ENCODE results near the gene RDH14.

RDH14 gene

GRCh38 chr2:18560031-18560796 is at the start of gene RDH14:
Gene RDH14 (minus strand): TSS chr2:18560653. CDS start chr2:18560572, 81 bp downstream.
- no peak for TF ChIP-seq CTCF (IDR thresholded peaks at IDR 0.05; ENCODE audit: low read depth, low read length)

GRCh38 chr2:18610090-18610489 is 49.6 kb upstream of the RDH14 start:
- H3K4me3 ChIP-seq (replicated peaks in 1 of 2; ENCODE audit: low read depth in 2 of 2, low read length in 2 of 2): no peak overlapping the region
- DNase-seq (ENCODE audit: low read depth in 2 of 2): peak in 1 of 2 donors; percentile 45
- no peak for TF ChIP-seq CTCF (IDR thresholded peaks at IDR 0.05; ENCODE audit: low read depth, low read length)

More at GRCh38 chr2:18560031-18560796, at the start of gene RDH14:
- peak; percentile 93 to 95 for DNase-seq (ENCODE audit: low read depth in 2 of 2)
- H3K4me3 ChIP-seq (replicated peaks in 1 of 2; ENCODE audit: low read depth in 2 of 2, low read length in 2 of 2): peak within 1 kb of the TSS; percentile 65 to 74

GRCh38 chr2:18605115-18605514 is 44.7 kb upstream of the RDH14 start:
- DNase-seq (ENCODE audit: low read depth in 2 of 2): no peak
- H3K4me3 ChIP-seq (replicated peaks in 1 of 2; ENCODE audit: low read depth in 2 of 2, low read length in 2 of 2): no peak overlapping the region
- TF ChIP-seq CTCF (IDR thresholded peaks at IDR 0.05; ENCODE audit: low read depth, low read length): no peak

GRCh38 chr2:18604531-18604885 is 44.1 kb upstream of the RDH14 start:
- no peak overlapping the region for H3K4me3 ChIP-seq (replicated peaks in 1 of 2; ENCODE audit: low read depth in 2 of 2, low read length in 2 of 2)
- no peak for TF ChIP-seq CTCF (IDR thresholded peaks at IDR 0.05; ENCODE audit: low read depth, low read length)
- DNase-seq (ENCODE audit: low read depth in 2 of 2): no peak

GRCh38 chr2:18603854-18604530 is 43.5 kb upstream of the RDH14 start:
- no peak overlapping the region for H3K4me3 ChIP-seq (replicated peaks in 1 of 2; ENCODE audit: low read depth in 2 of 2, low read length in 2 of 2)
- DNase-seq (ENCODE audit: low read depth in 2 of 2): peak in 1 of 2 donors; percentile 34
- no peak for TF ChIP-seq CTCF (IDR thresholded peaks at IDR 0.05; ENCODE audit: low read depth, low read length)

- no peak overlapping the region for H3K4me3 ChIP-seq (replicated peaks in 1 of 2; ENCODE audit: low read depth in 2 of 2, low read length in 2 of 2)
- peak; percentile 7 for TF ChIP-seq CTCF (IDR thresholded peaks at IDR 0.05; ENCODE audit: low read depth, low read length)
- DNase-seq (ENCODE audit: low read depth in 2 of 2): no peak
Observed at GRCh38 chr2:18602298-18602697, 41.8 kb upstream of the RDH14 start.
